Esophagus squamous epithelium (tissue), 5 donors: Measurements from ENCODE around the gene RNF26. TPM values are rescaled to one million over a fixed set of nuclear protein-coding genes. Genes with fewer than 3 reads are reported as not detected.

Source experiments
- DNase-seq: peaks from one replicate; lab custom pipeline; 2025; lab: John Stamatoyannopoulos, UW
- H3K27ac ChIP-seq, 4 donors: fragments of 200-600 bp; sonication (generic); one replicate each; pipeline ENCODE4 v1.5.1; 2016 to 2019; ENCODE audit warnings: mild to moderate bottlenecking in 1 of 4
- H3K27me3 ChIP-seq, 4 donors: fragments of 200-600 bp; sonication (generic); 1 replicate in 3 of 4; 2 replicates in 1 of 4; pipeline versions ENCODE4 v1.5.1 to v1.6.0; 2017 to 2021; ENCODE audit warnings: antibody characterized with exemption in 1 of 4
- H3K36me3 ChIP-seq, 3 donors: fragments of 200-600 bp; sonication (generic); one replicate each; pipeline ENCODE4 v1.5.1; 2016 to 2019
- H3K4me1 ChIP-seq, 3 donors: fragments of 200-600 bp; sonication (generic); one replicate each; pipeline ENCODE4 v1.5.1; 2017 to 2019
- H3K4me3 ChIP-seq, 4 donors: fragments of 200-600 bp; sonication (generic); 1 replicate in 3 of 4; 2 replicates in 1 of 4; pipeline ENCODE4 v1.5.1; 2016 to 2019; ENCODE audit warnings: mild to moderate bottlenecking in 2 of 4, moderate library complexity in 1 of 4
- H3K9me3 ChIP-seq, 3 donors: fragments of 200-600 bp; sonication (generic); one replicate each; pipeline ENCODE4 v1.5.1; 2016 to 2019
- CTCF ChIP-seq, 6 experiments: fragments of 450-650 bp in 4 of 6; fragments of 200-600 bp in 2 of 6; sonication (generic) in 2 of 6; IDR thresholded peaks; one replicate each; pipeline ENCODE4 v1.5.1; 2016 to 2019; ENCODE audit warnings: antibody characterized with exemption in 6 of 6, mild to moderate bottlenecking in 4 of 6, moderate library complexity in 4 of 6
- POLR2A ChIP-seq, 4 donors: fragments of 450-650 bp; IDR thresholded peaks; one replicate each; pipeline ENCODE4 v1.6.1; 2017; ENCODE audit warnings: antibody characterized with exemption in 4 of 4, mild to moderate bottlenecking in 4 of 4, moderate library complexity in 3 of 4
- WGBS, 2 donors: methylation state at CpG; one replicate each; pipeline ENCODE4 v1.1.5; 2018; 5-methylcytosine and 5-hydroxymethylcytosine counted together
- intact Hi-C: fragments of 100-400 bp; cut with DNase I; formaldehyde crosslinking; loops from one replicate; pipeline ENCODE4 v1.15.0; 2022
- total RNA-seq, 4 donors: library from RNA; depleted of rRNA; stranded (reverse); fragments of >200 nt; gene quantifications; one replicate each; pipeline ENCODE4 v1.1.0, GENCODE V29; 2016
- donor health status: DM: yes; HTN: yes; CAD: no.

The RNF26 gene
- total RNA-seq, 4 donors from 2014 or later, result 10.5 to 17.9 (median 12.2) TPM

- peaks cover 44 to 67% (median 53%) of the 10 kb centered on the region in 3 donors for H3K4me1 ChIP-seq
Measured at GRCh38 chr11:119320776-119321524, 13.4 kb upstream of the RNF26 start.

DNA sequence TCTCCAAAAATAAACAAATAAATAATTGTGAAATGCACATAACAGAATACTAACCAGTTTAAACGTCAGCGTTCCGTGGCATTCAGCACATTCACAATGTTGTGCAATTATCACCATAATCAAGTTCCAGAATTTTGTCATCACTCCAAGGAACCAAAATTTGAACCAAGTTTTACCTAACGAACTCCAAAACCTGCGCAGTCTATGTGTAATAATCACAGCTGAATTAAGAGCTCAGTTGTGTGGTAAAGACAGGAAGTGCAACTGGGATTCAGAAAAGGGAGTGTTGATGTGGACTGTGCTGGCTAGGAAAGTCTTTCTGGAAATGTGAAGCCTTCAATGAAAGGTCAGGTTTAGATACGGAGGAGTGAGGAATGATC is 12.0 kb upstream of the RNF26 start:
- no peaks in the 10 kb centered on the region for H3K9me3 ChIP-seq
- H3K4me3 ChIP-seq, result no peak overlapping the region
- TF ChIP-seq CTCF (IDR thresholded peaks at IDR 0.05) (peak in 2 of 6 experiments; percentile 13 to 25), POLR2A (IDR thresholded peaks at IDR 0.05) (no peak)
- WGBS, 2 donors, result 48 to 59% methylated on average over 6 of the region's 6 CpGs
- no peak for DNase-seq
- H3K36me3 ChIP-seq, result no peaks in the 10 kb centered on the region
- intact Hi-C loops, result loop anchor here (5.0 kb wide), 1 partner anchor 115 kb away; the partner anchor contains the start of gene CBL
- peaks cover 31 to 53% (median 45%) of the 10 kb centered on the region in 3 donors for H3K4me1 ChIP-seq
- peaks cover 0 to 17% (median 0%) of the 10 kb centered on the region in 4 donors for H3K27me3 ChIP-seq
- H3K27ac ChIP-seq, result peak overlapping the region in 3 of 4 donors; percentile 88 to 94 (median 91)

More at GRCh38 chr11:119320776-119321524, 13.4 kb upstream of the RNF26 start:
- TF ChIP-seq CTCF (IDR thresholded peaks at IDR 0.05) (no peak), POLR2A (IDR thresholded peaks at IDR 0.05) (peak in 2 of 4 donors; percentile 72 to 81)
- Histone ChIP-seq H3K27me3 (peaks cover 0 to 31% (median 3%) of the 10 kb centered on the region in 4 donors), H3K36me3 (no peaks in the 10 kb centered on the region), H3K4me3 (peak overlapping the region; percentile 31 to 82 (median 52)), H3K9me3 (no peaks in the 10 kb centered on the region), H3K27ac (peak overlapping the region; percentile 81 to 94 (median 90))
- 0% methylated on average over 7 to 12 of the region's 60 CpGs for WGBS, 2 donors
- intact Hi-C loops, result loop anchor here (5.0 kb wide), 1 partner anchor 114 kb away; the partner anchor contains the start of gene CBL
- DNase-seq, result no peak

DNA sequence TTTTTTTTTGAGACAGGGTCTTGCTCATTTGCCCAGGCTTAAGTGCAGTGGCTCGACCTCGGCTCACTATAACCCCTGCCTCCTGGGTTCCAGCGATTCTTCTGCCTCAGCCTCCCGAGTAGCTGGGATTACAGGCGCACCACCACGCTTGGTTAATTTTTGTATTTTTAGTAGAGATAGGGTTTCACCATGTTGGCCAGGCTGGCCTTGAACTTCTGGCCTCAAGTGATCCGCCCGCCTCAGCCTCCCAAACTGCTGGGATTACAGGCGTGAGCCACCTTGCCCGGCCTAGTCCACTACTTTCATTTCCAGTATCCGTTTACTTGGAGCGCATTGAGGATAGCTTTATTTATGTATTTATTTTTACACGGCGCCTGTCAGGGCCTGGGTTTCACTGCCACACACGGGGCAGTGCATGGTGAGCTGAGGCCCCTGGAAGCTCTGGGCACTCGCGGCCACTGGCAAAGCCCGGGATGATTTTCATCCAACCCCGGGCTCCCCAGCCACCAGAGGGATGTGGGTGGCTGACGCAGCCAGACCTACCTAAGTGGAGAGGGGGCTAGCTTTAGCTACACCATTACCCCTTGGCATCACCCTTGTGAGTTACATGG is 11.3 kb upstream of the RNF26 start:
- intact Hi-C loops, result loop anchor here (5.0 kb wide), 1 partner anchor 116 kb away; the partner anchor contains the start of gene CBL
- Histone ChIP-seq H3K27ac (peak overlapping the region in 3 of 4 donors; percentile 7 to 91 (median 88)), H3K36me3 (no peaks in the 10 kb centered on the region), H3K9me3 (no peaks in the 10 kb centered on the region), H3K4me1 (peaks cover 24 to 46% (median 38%) of the 10 kb centered on the region in 3 donors), H3K27me3 (peaks cover 0 to 10% (median 0%) of the 10 kb centered on the region in 4 donors), H3K4me3 (no peak overlapping the region)
- no peak for DNase-seq
- TF ChIP-seq CTCF (IDR thresholded peaks at IDR 0.05), result no peak
- no peak for TF ChIP-seq POLR2A (IDR thresholded peaks at IDR 0.05)
- 82 to 89% methylated on average over 12 to 16 of the region's 20 CpGs for WGBS, 2 donors

DNA sequence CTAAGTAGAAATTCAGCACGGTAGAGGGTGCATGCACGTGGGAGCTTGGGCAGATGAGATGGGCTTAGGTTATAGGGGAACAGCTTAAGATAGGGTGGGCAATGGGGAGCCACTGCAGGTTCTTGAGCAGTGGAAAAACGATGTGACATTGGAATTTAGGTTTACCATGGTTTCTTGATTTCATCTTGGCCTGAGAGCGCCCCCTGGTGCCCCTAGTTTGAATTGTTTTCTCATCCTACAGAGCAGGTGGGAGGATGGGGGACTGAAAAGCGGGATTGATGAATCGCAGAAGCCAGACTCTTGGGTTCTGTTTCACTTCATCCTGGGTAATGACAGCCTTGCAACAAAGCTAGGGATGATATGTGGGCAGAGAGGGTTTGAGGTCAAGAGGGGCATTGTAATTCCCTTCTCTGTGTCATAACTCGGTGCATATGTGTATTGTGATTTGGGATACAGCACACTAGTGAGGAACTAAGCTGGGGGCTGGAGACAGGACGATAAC is 10.7 kb upstream of the RNF26 start:
- DNase-seq, result no peak
- peaks cover 19 to 41% (median 32%) of the 10 kb centered on the region in 3 donors for H3K4me1 ChIP-seq
- intact Hi-C loops, result loop anchor here (5.0 kb wide), 1 partner anchor 116 kb away; the partner anchor contains the start of gene CBL
- H3K4me3 ChIP-seq, result no peak overlapping the region
- TF ChIP-seq POLR2A (IDR thresholded peaks at IDR 0.05) (no peak), CTCF (IDR thresholded peaks at IDR 0.05) (peak; percentile 42 to 90 (median 71))
- H3K27ac ChIP-seq, result peak overlapping the region in 1 of 4 donors; percentile 7
- WGBS, 2 donors, result 16 to 18% methylated on average over 8 of the region's 8 CpGs
- H3K27me3 ChIP-seq, result peaks cover 0 to 5% (median 0%) of the 10 kb centered on the region in 4 donors
- H3K36me3 ChIP-seq, result no peaks in the 10 kb centered on the region
- no peaks in the 10 kb centered on the region for H3K9me3 ChIP-seq
